ENCODE data around the gene CNTN6.
"Not testable (repeated sequence)": the region's sequence is repeated elsewhere in the genome, so short reads cannot be mapped to it uniquely, and the experiment has no call there.

CNTN6 gene

DNA sequence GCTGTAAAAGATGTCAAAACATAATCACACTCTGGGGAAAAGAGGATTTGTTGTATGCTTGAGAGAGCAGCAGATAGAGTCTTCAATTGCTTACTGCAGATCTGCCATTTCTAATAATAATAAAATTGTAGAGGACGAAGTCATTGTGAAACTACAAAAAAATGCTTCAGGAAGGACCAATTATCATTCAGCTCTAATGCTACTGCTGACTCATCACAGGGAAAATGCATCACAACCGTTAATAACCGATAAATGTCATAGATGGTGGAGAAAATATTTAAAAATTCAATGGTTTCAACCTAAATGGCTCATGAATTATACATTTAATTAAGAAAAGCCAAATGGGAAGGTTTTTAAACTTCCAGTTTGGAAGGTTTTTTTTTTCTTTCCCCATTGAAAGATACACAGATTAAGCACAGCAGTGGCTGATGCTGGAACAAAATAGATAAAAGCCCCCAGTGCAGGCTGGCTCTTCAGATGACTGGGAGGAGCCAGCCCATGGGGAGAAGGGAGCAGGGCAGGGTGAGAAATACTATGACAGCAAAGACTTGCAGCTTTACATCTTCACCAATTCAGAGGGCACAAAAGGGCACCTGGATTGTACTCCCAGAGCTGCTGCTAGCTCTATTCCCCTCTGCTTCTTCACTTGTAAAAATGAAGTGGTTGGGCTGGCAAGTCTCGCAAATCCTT is 196.1 kb downstream of the CNTN6 start:
- no peak for DNase-seq

DNA sequence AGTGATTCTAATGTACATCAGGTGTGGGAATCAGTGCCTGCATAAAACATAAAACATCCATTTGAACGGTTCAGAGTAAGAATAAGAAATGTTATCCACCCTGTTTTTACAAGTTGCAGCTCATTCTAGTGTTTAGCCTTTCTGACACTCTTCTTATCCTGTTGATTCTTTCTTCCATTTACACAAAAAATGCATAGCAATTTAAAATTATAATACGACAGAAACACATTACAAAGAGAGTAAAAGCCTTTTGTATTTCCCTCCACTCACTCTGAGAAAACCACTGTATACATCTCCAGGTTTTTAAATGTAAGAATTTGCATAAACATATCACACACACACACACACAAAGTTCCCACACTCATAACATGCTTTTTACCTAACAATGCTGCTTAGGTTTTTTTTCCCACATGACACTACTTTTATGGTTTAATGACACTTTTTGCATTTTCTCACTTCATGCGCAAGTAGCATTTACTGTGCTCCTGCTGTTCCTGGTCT is 199.8 kb downstream of the CNTN6 start:
- DNase-seq, result no peak

DNA sequence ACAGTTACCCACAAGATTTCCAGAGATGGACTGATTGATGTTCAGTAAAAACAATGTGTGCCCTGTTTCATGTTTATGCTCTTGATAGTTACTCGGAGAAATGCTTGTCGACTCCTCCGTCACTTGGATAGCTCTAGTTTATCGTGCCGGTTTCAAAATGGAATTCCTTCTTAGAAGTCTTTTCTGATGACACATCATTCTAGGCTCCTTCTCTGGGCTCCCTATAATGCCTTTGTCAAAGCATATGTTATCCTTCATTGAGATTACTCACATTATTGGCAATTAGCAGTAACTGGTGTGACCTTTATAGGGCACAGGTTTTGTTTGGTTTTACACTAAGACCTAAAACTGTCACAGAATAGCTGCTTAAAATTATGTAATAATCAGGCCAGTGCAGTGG is 201.8 kb downstream of the CNTN6 start:
- DNase-seq, result no peak

DNA sequence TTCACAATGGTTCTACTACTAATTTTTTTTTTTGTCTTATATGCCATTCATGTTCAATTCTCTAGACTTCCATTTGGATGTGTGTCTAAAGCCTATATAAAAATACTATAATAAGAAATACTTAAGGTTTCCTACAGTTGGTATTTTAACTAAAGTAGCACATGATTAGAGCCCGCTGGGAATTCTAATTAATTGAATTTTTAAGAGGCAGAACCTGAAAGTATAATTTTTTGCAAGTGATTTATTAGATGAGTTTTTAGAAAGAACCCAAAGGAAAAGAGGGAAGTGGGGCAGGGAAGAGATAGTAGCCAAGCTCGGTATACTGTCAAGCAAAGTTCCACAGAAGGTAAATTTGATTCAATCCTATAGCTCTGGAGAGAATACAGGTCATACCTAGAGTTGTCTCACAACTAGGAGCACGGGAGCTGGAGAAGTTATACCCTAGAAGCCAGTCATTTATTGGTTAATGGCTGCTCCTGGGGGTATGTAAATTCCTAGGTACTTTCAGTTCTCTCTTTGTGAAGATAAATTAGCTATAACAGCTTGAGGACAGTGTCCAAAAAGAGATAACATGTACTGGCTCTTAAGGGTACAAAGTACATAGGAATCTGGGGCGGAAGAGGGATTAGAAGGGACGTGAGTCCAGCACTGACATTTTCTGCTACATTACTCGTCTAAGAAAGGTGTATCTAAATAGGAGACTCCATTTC is 225.6 kb downstream of the CNTN6 start:
- DNase-seq, result no peak

DNA sequence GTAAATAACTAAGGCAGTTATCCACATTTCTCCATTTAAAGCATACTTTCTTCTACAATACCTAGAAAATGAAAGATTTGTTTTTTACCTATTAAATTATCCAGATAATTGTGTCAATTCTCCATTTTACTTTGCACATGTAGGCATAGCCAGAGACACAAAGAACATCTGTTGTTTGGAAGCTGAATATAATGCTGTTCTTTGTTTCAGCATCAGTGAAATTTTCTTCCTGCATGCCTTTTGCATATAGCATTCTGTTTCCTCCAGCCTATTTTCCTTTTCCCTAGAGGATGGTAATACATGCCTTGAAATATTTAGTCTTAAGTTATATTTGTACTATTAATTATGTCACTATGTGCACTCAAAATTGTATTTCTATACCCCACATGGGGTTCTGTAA is 233.7 kb downstream of the CNTN6 start:
- DNase-seq, result no peak

DNA sequence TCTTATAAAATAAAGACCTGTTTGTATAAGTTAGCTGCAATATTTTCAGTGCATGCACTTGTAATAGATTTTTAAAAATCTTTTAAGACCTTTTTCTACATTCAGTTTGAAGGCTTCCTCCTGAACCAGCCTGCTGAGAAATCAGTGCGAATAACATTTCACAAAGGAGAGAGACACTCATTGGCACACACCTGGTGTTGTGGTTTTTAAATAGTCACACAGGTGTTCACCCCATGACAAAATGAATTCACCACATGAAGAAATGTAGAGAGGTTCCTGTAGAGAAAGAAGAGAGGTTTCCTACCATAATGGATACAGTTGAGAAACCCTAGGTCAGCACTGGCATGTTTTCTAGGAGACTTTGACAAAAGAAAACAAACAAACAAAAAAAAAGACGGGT is 237.3 kb downstream of the CNTN6 start:
- no peak for DNase-seq

DNA sequence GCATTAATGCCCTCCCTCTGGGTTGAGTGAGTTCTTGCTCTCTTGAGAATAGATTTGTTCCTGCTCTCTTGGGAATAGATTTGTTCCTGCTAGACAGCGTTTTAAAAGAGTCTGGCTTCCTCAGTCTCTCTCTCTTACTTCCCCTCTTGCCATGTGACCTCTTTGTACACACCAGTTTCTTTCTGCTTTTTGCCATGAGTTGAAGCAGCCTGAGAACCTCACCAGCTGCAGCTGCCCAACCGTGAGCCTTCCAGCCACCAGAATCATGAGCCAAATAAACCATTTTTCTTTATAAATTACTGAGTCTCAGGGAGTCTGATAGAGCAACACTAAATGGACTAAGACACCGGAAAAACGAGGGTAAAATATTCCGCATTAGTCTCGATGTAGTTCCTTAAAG is 253.6 kb downstream of the CNTN6 start:
- no peak for DNase-seq

DNA sequence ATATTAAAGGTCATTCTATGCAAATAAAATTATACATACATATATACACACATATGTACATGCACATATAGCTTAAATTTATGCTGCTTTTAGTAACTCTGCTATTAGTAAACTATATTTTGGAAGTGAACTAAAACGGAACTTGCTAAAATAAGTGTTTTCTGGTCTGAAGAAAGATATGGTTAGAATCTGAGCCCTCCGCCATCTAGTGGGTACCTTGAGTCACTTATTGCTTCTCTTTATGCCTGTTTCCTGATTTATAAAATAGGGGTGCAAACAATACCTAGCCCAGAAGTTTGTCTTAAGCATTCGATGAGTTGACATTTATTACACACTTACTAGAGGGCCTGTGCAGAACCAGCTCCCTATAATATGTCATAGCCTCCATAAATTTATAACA is 255.7 kb downstream of the CNTN6 start:
- DNase-seq, result no peak

DNA sequence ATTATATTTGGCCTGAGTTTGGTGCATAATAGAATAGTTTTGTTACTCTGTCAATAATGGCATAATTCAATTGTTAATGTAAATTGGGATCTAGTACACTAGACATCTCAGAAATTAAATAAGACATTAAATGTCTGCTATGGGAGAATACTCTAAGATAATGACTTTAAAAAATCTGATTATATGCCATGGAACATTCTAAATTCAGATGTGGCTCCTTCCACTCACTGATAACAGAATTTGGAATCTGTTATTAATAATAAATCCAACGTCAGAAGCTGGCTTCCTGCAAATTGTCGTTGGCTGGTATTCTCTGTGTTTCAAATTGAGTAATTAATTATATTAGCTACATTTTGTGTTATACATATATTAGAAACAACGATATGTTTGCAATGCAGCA is 258.1 kb downstream of the CNTN6 start:
- DNase-seq, result no peak

DNA sequence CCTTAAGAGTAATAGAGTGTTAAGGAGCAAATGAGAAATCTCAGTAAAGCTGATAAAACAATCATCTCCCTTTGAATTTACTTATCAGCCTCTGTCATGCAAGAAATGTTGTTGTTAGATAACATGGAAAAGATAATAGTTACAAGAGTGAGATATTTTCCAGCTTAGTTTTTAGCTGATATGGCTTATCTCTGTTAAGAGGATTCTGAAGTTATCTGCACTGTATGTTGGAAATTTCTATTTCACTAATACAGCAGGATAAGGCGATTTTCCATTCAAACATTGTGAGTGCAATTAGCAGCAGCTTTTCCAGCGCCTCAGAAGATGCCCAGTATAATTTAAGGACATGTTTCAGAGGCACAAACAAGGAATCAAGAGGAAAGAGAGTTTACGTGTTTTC is 262.9 kb downstream of the CNTN6 start:
- no peak for DNase-seq

DNA sequence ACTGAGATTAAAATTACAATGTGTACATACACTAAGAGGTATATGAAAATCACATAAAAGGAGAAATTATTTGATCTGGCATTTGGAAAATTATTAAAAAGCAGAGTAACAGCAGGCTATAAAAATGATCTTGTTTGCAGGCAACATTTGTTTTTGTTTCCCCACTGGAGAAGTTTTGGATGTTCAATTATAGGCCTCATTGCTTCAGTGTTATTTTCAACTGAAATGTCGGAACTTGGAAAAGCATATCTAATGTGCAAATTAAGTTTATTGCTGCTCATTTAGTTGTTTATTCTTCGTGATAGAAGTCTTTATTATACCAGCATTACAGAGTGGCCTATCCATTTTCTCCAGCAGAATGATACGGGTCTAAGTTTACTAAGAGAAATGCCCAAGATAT is 263.3 kb downstream of the CNTN6 start:
- DNase-seq, result no peak

DNA sequence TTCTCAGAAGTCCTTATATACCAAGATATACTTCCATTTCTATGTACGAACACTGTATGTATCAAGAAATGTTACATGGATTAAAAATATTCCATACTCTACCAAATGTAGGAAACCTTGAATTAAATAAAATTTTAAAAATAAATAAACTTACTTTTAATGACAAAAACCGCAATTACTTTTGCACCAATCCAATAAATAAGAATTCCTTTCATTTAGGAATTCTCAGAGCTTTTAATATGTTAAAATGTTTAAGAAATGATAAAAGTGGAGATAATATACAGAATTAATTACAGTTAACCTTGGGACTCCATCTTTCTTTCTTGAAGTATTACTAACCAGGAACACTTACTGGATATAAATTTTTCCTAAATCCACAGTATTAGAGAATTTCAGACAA is 272.7 kb downstream of the CNTN6 start:
- no peak for DNase-seq

DNA sequence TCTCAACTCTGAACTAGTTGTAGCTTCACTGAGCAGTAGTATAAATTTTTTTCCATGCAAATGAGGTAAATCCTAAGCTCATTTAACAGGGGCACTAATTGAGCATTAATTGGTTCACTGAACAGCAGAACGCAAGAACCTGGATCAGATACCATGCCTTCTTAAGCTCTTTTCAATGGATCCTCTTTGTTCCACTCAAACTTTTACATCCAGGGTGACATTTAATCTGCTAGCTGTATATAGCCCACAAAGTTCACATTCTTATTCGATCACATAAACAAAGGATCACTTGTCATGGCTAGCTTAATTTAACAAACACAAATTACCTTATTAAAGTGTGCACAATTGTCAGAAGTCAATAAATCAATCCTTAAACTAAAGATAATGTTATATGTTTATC is 281.6 kb downstream of the CNTN6 start:
- no peak for DNase-seq

DNA sequence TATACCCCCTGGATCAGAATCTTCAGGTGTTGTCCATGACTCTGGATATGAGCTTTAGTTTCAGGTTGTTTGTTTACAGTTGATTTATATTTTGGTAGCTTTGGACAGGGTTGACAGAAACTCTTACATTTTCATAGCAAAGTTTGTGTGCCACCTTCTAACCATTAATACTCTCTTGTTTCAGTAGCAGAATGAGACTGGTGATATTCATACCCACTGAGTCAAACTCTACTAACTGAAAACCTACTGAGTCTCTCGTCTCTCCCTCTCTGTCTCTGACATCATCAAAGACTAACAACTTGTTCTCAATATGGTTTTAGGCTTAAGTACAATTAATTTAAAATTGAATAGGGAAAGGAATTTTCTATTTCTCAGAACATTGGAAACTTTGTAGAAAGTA is 282.3 kb downstream of the CNTN6 start:
- DNase-seq, result no peak

DNA sequence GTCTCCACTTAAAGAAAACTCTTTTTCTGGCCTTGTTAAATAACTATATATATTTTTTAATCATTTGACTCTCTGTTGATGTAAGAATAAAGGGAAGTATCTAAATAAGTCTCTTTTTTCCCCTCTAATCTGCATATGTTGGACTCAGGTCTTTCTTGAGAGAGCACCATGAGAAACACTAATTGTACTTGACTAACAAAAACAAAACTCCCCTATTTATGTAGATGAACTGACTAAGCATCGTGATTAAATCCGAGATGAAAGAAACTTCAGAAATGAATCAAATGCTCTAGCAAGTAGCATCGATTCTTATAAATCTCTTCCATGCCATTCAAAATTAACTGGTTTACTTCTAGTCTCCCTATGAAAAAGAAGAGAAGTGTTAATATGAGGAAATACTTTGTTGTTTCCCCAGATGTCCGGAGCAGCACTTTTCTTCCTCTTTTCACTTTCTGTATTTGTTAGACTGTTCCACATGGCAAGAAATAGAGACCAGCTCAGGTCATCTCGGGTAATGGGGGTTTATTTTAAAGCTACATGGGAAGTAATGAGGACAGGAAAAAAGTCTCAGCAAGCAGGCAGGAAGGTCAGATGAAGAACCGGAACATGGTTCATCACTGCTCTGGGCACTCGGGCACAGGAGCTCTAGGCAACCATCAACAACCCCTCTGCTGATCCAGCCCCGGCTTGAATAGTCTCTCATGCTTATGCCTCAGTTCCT is 288.3 kb downstream of the CNTN6 start:
- DNase-seq, result peak; percentile 1 to 9

DNA sequence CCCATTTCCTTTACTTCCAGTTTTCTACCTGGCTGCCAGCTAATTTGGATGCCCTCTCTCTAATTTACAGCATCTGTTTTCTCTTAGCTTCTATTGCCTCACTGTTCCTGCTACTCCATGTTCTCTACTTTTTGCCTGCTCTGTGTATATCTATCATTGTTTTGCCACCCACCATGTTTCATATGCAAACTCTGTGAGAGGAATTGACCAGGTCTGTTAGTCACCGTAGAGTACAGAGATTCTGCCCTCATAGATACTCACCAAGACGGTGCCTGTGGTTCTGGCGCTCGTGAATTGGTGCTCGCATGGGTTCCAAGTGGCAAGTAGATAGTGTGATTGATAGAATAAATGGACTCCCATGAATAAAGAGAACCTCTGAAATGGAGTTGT is 288.8 kb downstream of the CNTN6 start:
- DNase-seq, result no peak

DNA sequence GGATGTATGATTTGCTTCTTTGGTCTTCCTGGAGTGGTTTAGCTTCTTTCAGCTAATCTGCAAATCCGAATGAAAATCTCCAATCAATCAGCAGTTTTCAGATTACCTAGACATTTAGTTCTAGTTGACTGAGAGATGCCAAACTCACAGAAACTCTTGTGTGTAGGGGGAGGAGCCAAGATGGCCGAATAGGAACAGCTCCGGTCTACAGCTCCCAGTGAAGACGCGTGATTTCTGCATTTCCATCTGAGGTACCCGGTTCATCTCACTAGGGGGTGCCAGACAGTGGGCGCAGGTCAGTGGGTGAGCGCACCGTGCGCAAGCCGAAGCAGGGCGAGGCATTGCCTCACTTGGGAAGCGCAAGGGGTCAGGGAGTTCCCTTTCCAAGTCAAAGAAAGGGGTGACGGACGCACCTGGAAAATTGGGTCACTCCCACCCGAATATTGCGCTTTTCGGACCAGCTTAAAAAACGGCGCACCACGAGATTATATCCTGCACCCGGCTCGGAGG is 294.6 kb downstream of the CNTN6 start:
- not testable (repeated sequence) for DNase-seq

DNA sequence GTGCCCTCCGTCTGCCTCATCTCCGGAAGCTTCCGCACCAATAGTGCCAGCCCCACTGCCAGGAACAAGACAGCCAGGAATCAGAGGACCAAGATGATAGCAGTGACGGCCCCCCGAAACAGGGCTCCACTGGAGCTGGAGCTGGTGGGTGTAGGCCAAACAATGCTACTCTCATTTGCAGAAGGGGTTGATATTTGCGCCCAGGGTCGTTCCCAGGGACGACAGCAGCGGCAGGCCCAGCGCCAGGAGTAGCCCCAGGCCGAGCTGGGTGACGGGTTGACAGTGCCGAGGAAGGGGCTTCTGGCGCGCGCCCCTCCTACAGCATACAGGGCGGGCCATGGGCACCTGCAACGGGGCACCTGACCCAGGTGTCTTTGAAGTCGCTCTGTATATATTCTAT is 301.4 kb downstream of the CNTN6 start:
- no peak for DNase-seq

DNA sequence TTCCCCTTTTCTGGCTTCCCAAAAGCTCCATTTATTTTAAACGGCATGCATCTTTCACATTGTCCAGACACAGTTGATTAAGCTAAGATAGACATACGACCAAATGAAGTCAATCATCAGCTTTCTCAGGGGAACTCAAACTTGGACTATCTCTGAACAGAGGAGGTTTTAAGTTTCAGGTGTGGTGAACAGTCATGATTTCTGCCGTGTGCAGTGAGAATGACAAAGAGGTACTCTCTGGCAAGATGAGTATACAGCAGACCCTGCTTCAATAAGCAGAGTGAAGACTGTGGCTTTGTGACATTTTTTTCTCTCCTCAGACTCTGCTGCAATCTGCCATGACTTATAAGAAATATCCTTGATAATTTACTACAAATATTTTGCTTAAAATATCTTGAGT is 307.7 kb downstream of the CNTN6 start:
- DNase-seq, result no peak

DNA sequence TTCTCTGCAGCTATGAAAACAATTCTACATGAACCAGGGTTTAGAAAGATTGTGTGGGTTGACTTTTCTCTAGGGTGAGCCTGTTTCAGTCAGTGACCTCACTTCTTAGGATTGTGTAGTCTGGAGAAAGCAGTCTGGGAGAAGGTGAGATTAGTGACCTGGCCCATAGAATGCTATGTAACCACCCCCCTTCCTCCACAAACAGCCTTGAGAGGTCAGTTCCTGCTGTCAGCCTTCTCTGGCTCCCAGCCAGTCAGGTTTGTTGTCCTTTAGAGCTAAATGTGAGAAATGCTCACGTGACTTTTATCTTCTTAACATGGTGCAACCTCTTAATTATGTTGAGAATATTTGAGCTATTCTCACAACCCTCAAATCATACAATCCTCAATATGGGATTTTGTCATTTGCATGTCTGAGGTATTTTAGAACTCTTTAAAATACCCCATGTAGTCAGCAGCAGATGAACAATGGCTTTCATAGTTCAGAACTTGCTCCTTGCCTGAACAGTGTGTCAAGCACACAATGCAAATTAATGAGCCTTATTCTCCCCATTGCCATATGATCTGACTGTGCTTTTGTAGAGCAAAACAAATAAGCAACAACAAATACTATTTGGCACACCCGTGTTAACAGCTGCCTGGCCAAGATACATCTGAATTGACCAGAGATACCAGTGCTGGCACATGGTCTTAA is 311.6 kb downstream of the CNTN6 start:
- no peak for DNase-seq

DNA sequence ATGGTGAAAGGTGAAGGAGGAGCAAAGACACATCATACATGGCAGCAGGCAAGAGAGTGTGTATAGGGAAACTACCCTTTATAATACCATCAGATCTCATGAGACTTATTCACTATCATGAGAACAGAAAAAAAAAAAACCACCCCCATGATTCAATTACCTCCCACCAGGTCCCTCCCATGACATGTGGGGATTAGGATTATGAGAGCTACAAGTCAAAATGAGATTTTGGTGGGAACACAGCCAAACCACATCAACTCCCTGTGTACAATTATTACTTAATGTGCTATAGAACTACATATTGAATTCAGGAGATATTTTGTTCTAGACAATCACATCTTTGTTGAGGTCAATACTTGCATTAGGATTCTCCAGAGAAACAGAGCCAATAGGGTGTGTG is 313.4 kb downstream of the CNTN6 start:
- no peak for DNase-seq

DNA sequence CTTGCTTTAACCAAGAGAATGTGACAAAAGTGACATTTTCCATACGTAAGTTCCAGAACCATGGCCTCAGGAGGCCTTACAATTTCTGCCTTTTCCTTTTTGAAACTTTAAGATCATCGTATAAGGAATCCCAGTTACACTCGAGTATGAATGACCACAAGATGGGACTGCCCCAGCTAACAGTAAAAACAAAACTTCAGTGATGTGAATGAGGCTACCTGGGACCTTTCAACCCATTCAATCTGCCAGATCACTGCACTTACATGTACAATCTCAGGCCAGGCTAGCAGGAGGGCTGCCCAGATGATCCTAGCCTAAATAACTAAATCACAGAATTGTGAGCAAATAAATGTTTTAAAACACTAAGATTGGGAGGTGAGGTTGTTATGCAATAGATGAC is 328.8 kb downstream of the CNTN6 start:
- no peak for DNase-seq

DNA sequence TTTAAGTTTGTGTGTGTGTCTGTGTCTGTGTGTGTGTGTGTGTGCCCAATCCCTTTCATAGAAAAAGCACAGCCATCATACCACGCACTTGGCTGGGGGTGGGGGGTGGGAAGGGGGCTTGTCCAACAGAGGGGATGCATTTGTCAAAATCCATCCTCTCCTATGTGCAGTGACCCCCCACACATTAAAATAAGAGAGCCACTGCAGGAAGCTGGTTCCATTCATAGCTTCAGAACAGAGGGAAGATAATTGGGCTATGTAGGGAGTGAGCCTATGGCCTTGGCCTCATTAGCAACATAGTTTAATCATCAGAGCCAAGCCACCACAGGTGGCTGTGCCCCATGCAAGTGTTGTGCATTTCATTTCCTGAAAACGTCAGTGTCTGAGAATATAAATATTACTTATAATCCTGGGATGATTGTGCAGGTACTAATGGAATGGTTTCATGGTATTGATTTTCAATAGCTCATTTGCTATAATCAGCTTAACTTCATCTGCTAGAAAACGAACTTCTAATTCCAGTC is 330.8 kb downstream of the CNTN6 start:
- DNase-seq, result no peak
